Cardiac ventricle fibroblast (primary cell): ENCODE results near the gene GNL3L. TPM values are rescaled to one million over a fixed set of nuclear protein-coding genes. Genes with fewer than 3 reads are reported as not detected.

Experiments
- total RNA-seq: library from RNA; depleted of rRNA; stranded (reverse); fragments of >200 nt; gene quantifications from 2 replicates; pipeline ENCODE4 v1.2.3, GENCODE V29; 2015

GNL3L gene
- total RNA-seq = 29.3 and 30.0 TPM in 2 replicates

GRCh38 chrX:54529552-54530356 lies at the start of gene GNL3L:
TSS of gene GNL3L (plus strand) at chrX:54530219. CDS start at chrX:54532567, 2,348 bp downstream.

GRCh38 chrX:54495814-54496516 lies 34.1 kb upstream of the GNL3L start, which contains the start of gene FGD1:
TSS of gene FGD1 (minus strand) at chrX:54496234. CDS start at chrX:54495432, 802 bp downstream.

Other genes starting within 250 kb of the GNL3L start
- 0.81 and 1.4 TPM in 2 replicates for gene WNK3, start 172.2 kb upstream of the GNL3L start, total RNA-seq
- gene TSR2, start 89.8 kb upstream of the GNL3L start, total RNA-seq = 10.3 and 11.8 TPM in 2 replicates
- gene FGD1, start 34.0 kb upstream of the GNL3L start, total RNA-seq = 12.7 and 16.8 TPM in 2 replicates